Hepatocyte (in vitro differentiated cells): ENCODE measurements around the gene ICAM2.

Source experiments
- CTCF ChIP-seq: fragments of 200-600 bp; sonication (generic); IDR thresholded peaks from 2 replicates; pipeline ENCODE4 v1.5.1; 2016; ENCODE audit warnings: antibody characterized with exemption, mild to moderate bottlenecking; ENCODE audit not compliant: poor library complexity
- EZH2 ChIP-seq: fragments of 200-600 bp; sonication (generic); IDR thresholded peaks from 2 replicates; pipeline ENCODE4 v1.6.1; 2016; ENCODE audit warnings: antibody characterized with exemption, mild to moderate bottlenecking, borderline replicate concordance
- EZH2phosphoT487 ChIP-seq: fragments of 200-600 bp; sonication (generic); IDR thresholded peaks from one replicate; pipeline ENCODE4 v1.6.1; 2018; ENCODE audit warnings: antibody characterized with exemption, mild to moderate bottlenecking, low read depth, moderate library complexity; ENCODE audit not compliant: unreplicated experiment, severe bottlenecking

DNA sequence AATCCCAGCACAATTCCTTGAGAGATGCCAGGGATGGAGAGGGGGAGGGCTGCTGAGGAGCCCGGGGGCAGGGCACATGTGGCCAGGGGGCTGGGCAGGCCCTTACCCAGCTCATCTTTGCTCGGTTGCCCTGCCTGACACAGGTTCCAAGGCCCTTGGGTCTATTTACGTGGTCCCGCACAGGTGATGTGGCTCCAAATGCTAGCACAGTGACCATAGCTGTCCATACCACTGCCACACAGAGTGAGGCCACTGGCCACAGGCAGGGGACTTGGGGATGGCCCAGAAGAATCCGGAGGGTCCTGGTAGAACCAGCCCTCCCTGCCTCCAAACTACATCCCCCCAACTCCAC is 32.3 kb downstream of the ICAM2 start:
- TF ChIP-seq CTCF = no peak
- TF ChIP-seq EZH2phosphoT487 = no peak
- no peak for TF ChIP-seq EZH2
